HepG2 (cell line): ENCODE data around the gene MVP. TPM values are rescaled to one million over a fixed set of nuclear protein-coding genes. Genes with fewer than 3 reads are reported as not detected.
A peak's percentile ranks its signal among the peaks of the same experiment; 100 is the strongest.

ENCODE experiments used
- GABPB1 ChIP-seq: IDR thresholded peaks from 2 replicates; pipeline ENCODE4 v1.6.1; 2016; ENCODE audit warnings: mild to moderate bottlenecking, missing genetic modification reagents, moderate library complexity, missing compliant biosample characterization
- NFE2L2 ChIP-seq: fragments of 150-350 bp; IDR thresholded peaks from 2 replicates; pipeline ENCODE4 v1.6.1; 2014; ENCODE audit warnings: low read length
- NFIC ChIP-seq: IDR thresholded peaks from 2 replicates; pipeline ENCODE4 v1.6.1; 2012; ENCODE audit warnings: mild to moderate bottlenecking, low read length, inconsistent platforms
- SCMH1 ChIP-seq: sonication (generic); formaldehyde crosslinking; IDR thresholded peaks from 2 replicates; pipeline ENCODE4 v1.9.0; 2021; ENCODE audit warnings: missing genetic modification reagents, mild to moderate bottlenecking, borderline replicate concordance
- SIN3A ChIP-seq: IDR thresholded peaks from 2 replicates; pipeline ENCODE4 v1.6.1; 2011; ENCODE audit warnings: low read depth, mild to moderate bottlenecking, control low read depth, low read length, borderline replicate concordance
- ZBTB1 ChIP-seq: sonication (generic); formaldehyde crosslinking; IDR thresholded peaks from 2 replicates; pipeline ENCODE4 v1.4.0; 2020; ENCODE audit warnings: missing genetic modification reagents, borderline replicate concordance
- ZBTB42 ChIP-seq: sonication (generic); formaldehyde crosslinking; IDR thresholded peaks from 2 replicates; pipeline ENCODE4 v1.5.0; 2020; ENCODE audit warnings: mild to moderate bottlenecking, missing genetic modification reagents
- ZMAT3 ChIP-seq: sonication (generic); formaldehyde crosslinking; conservative IDR thresholded peaks from 2 replicates; pipeline ENCODE4 v1.7.0; 2021; ENCODE audit warnings: missing genetic modification reagents
- ZNF124 ChIP-seq: sonication (generic); formaldehyde crosslinking; IDR thresholded peaks from 2 replicates; pipeline ENCODE4 v1.4.0; 2020; ENCODE audit warnings: missing genetic modification reagents
- ZNF260 ChIP-seq: sonication (generic); formaldehyde crosslinking; IDR thresholded peaks from 2 replicates; pipeline ENCODE4 v1.4.0; 2020; ENCODE audit warnings: missing genetic modification reagents, low read depth, mild to moderate bottlenecking, borderline replicate concordance
- ZNF33A ChIP-seq: sonication (generic); formaldehyde crosslinking; IDR thresholded peaks from 2 replicates; pipeline ENCODE4 v1.5.1; 2020; ENCODE audit warnings: missing genetic modification reagents, mild to moderate bottlenecking, moderate library complexity, borderline replicate concordance
- ZSCAN20 ChIP-seq: sonication (generic); formaldehyde crosslinking; IDR thresholded peaks from 2 replicates; pipeline ENCODE4 v1.4.0; 2020; ENCODE audit warnings: missing genetic modification reagents, mild to moderate bottlenecking, borderline replicate concordance
- polyA plus RNA-seq, 8 experiments: library from polyadenylated mRNA; depleted of rRNA in 3 of 8; stranded (reverse) in 7 of 8; unstranded in 1 of 8; fragments of >200 nt; fragmentation: Illumina TruSeq in 4 of 8; extraction: Trizol in 4 of 8; gene quantifications; 2 replicates each; pipeline versions ENCODE4 v1.2.1 to v1.2.3, GENCODE V29; 2011 to 2016; ENCODE audit warnings: low read depth in 4 of 8, missing spikeins in 1 of 8, mixed read lengths in 1 of 8; ENCODE audit not compliant: insufficient read depth in 1 of 8
- total RNA-seq, 5 experiments: library from RNA; depleted of rRNA; stranded (reverse); fragments of >200 nt; fragmentation: Illumina TruSeq; extraction: Trizol; gene quantifications; 2 replicates each; pipeline ENCODE4 v1.2.3, GENCODE V29; 2016; ENCODE audit warnings: low read depth in 1 of 5
- TF ChIP-seq, protein P1 (sequence below): sonication (generic); formaldehyde crosslinking; IDR thresholded peaks from 2 replicates; pipeline ENCODE4 v1.5.1; 2020; ENCODE audit warnings: missing genetic modification reagents, mild to moderate bottlenecking, borderline replicate concordance
- TF ChIP-seq, protein P2 (sequence below), 2 experiments: fragments of 450-650 bp in 1 of 2; sonication (generic) in 1 of 2; formaldehyde crosslinking in 1 of 2; IDR thresholded peaks; 2 replicates each; pipeline versions ENCODE4 v1.6.1 to v1.8.0; 2016 to 2022; ENCODE audit warnings: antibody characterized with exemption in 1 of 2, mild to moderate bottlenecking in 1 of 2, missing genetic modification reagents in 1 of 2
- TF ChIP-seq, protein P3 (sequence below): sonication (generic); formaldehyde crosslinking; IDR thresholded peaks from 2 replicates; pipeline ENCODE4 v1.8.1; 2023; ENCODE audit warnings: mild to moderate bottlenecking, missing genetic modification reagents

Gene MVP
- total and polyA plus RNA-seq, 2 of the 13 experiments (the other 11 are each of a cell fraction or from before 2014, with no cell fraction given), result 22.9 to 43.5 TPM

DNA sequence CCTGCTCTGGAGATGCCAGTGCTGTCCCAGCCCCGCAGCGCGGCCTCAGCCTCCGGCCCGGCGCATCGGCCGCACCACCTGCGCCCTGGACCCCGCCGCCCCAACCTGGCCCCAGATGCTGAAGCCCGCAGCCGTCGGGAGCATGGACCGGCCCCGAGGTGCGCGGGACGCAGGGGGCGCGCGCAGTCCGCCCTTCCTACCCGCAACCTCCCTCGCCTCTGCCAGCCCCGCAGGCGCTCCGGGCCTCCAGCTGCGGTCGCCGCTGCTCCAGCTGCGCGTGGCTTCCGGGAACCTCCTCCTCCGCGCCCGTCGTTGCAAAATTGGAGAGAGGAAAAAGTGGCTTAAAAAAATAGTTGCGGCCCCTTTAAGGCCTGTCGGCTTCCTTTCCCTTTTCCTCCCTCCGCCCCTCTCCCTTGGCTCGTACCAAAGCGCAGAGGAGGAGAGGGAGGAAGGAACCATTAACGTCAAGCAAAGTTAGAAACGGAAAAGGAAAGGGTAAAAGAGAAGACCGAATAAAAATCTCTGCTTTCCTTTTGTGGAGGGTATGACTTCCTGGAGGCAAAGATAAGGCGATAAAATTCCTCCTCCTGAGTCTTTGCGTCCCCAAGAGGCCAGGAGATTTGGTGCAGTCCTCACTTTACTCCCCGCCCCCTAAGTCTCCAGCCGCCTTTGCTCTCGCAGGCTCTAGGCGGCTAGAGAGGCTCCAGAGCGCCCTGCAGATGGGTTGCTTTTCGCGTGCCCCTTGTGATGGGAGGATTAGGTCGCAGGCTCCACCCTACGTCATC, 42.8 kb downstream of the MVP start, which contains the start of gene CDIPT (continued):
- TF ChIP-seq, protein P1, sequence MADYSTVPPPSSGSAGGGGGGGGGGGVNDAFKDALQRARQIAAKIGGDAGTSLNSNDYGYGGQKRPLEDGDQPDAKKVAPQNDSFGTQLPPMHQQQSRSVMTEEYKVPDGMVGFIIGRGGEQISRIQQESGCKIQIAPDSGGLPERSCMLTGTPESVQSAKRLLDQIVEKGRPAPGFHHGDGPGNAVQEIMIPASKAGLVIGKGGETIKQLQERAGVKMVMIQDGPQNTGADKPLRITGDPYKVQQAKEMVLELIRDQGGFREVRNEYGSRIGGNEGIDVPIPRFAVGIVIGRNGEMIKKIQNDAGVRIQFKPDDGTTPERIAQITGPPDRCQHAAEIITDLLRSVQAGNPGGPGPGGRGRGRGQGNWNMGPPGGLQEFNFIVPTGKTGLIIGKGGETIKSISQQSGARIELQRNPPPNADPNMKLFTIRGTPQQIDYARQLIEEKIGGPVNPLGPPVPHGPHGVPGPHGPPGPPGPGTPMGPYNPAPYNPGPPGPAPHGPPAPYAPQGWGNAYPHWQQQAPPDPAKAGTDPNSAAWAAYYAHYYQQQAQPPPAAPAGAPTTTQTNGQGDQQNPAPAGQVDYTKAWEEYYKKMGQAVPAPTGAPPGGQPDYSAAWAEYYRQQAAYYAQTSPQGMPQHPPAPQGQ, result no peak
- TF ChIP-seq, protein P2, sequence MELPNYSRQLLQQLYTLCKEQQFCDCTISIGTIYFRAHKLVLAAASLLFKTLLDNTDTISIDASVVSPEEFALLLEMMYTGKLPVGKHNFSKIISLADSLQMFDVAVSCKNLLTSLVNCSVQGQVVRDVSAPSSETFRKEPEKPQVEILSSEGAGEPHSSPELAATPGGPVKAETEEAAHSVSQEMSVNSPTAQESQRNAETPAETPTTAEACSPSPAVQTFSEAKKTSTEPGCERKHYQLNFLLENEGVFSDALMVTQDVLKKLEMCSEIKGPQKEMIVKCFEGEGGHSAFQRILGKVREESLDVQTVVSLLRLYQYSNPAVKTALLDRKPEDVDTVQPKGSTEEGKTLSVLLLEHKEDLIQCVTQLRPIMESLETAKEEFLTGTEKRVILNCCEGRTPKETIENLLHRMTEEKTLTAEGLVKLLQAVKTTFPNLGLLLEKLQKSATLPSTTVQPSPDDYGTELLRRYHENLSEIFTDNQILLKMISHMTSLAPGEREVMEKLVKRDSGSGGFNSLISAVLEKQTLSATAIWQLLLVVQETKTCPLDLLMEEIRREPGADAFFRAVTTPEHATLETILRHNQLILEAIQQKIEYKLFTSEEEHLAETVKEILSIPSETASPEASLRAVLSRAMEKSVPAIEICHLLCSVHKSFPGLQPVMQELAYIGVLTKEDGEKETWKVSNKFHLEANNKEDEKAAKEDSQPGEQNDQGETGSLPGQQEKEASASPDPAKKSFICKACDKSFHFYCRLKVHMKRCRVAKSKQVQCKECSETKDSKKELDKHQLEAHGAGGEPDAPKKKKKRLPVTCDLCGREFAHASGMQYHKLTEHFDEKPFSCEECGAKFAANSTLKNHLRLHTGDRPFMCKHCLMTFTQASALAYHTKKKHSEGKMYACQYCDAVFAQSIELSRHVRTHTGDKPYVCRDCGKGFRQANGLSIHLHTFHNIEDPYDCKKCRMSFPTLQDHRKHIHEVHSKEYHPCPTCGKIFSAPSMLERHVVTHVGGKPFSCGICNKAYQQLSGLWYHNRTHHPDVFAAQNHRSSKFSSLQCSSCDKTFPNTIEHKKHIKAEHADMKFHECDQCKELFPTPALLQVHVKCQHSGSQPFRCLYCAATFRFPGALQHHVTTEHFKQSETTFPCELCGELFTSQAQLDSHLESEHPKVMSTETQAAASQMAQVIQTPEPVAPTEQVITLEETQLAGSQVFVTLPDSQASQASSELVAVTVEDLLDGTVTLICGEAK (IDR thresholded peaks at IDR 0.05), result no peak
- TF ChIP-seq, protein P2 (CRISPR knock-in tag; IDR thresholded peaks at IDR 0.05), result peak; percentile 5; the same call in 1 of the 2 replicates
- TF ChIP-seq ZNF124, result peak; percentile 92
- peak; percentile 81 for TF ChIP-seq SIN3A
- TF ChIP-seq ZSCAN20, result peak; percentile 35; the same call in 1 of the 2 replicates
- no peak for TF ChIP-seq NFE2L2
- TF ChIP-seq GABPB1 (CRISPR knock-in tag), result peak; percentile 86
- no peak for TF ChIP-seq SCMH1 (CRISPR knock-in tag)
- TF ChIP-seq ZBTB1, result peak; percentile 92; the same call in 1 of the 2 replicates
- peak; percentile 88 for TF ChIP-seq NFIC
- peak; percentile 86; the same call in 1 of the 2 replicates for TF ChIP-seq ZBTB42
- TF ChIP-seq, protein P3, sequence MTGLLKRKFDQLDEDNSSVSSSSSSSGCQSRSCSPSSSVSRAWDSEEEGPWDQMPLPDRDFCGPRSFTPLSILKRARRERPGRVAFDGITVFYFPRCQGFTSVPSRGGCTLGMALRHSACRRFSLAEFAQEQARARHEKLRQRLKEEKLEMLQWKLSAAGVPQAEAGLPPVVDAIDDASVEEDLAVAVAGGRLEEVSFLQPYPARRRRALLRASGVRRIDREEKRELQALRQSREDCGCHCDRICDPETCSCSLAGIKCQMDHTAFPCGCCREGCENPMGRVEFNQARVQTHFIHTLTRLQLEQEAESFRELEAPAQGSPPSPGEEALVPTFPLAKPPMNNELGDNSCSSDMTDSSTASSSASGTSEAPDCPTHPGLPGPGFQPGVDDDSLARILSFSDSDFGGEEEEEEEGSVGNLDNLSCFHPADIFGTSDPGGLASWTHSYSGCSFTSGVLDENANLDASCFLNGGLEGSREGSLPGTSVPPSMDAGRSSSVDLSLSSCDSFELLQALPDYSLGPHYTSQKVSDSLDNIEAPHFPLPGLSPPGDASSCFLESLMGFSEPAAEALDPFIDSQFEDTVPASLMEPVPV, result peak; percentile 79
- 0 out of 2 replicates have a peak, but pooled peaks have one; percentile 30 for TF ChIP-seq ZNF33A
- no peak; the same call in 1 of the 2 replicates for TF ChIP-seq ZMAT3 (CRISPR knock-in tag)
- TF ChIP-seq ZNF260 (CRISPR knock-in tag), result no peak
